GM20000 (cell line): Measurements from ENCODE around the gene SKI.

Source experiments
- DNase-seq: peaks from one replicate; pipeline ENCODE4 v3.0.0; 2012; ENCODE audit warnings: low spot score
- TF ChIP-seq, protein P1 (sequence below): IDR thresholded peaks from 2 replicates; pipeline ENCODE4 v1.5.1; 2012; ENCODE audit warnings: mild to moderate bottlenecking, control low read depth; ENCODE audit errors: extremely low read depth, missing control alignments

SKI gene

DNA sequence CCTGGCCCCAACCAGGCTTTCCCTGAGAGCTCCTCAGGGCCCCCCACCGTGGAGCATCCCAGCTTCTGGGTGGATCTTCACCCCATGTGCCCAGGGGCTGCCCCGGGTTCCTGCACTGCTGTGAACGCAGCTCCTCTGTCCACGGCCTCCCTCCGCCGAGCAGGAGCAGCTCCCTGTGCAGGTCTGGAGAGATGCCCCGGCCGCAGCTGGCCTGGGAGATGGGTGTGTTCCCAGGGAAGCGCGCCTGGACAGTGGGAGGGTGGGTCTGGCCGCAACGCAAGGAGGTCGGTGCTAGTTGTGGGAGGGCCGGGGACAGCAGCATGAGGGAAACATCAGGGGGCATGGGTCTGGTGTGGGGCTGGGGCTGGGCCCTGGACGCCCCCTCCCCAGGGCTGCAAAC is 91.9 kb downstream of the SKI start:
- TF ChIP-seq, protein P1, sequence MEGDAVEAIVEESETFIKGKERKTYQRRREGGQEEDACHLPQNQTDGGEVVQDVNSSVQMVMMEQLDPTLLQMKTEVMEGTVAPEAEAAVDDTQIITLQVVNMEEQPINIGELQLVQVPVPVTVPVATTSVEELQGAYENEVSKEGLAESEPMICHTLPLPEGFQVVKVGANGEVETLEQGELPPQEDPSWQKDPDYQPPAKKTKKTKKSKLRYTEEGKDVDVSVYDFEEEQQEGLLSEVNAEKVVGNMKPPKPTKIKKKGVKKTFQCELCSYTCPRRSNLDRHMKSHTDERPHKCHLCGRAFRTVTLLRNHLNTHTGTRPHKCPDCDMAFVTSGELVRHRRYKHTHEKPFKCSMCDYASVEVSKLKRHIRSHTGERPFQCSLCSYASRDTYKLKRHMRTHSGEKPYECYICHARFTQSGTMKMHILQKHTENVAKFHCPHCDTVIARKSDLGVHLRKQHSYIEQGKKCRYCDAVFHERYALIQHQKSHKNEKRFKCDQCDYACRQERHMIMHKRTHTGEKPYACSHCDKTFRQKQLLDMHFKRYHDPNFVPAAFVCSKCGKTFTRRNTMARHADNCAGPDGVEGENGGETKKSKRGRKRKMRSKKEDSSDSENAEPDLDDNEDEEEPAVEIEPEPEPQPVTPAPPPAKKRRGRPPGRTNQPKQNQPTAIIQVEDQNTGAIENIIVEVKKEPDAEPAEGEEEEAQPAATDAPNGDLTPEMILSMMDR: no peak
- no peak for DNase-seq

DNA sequence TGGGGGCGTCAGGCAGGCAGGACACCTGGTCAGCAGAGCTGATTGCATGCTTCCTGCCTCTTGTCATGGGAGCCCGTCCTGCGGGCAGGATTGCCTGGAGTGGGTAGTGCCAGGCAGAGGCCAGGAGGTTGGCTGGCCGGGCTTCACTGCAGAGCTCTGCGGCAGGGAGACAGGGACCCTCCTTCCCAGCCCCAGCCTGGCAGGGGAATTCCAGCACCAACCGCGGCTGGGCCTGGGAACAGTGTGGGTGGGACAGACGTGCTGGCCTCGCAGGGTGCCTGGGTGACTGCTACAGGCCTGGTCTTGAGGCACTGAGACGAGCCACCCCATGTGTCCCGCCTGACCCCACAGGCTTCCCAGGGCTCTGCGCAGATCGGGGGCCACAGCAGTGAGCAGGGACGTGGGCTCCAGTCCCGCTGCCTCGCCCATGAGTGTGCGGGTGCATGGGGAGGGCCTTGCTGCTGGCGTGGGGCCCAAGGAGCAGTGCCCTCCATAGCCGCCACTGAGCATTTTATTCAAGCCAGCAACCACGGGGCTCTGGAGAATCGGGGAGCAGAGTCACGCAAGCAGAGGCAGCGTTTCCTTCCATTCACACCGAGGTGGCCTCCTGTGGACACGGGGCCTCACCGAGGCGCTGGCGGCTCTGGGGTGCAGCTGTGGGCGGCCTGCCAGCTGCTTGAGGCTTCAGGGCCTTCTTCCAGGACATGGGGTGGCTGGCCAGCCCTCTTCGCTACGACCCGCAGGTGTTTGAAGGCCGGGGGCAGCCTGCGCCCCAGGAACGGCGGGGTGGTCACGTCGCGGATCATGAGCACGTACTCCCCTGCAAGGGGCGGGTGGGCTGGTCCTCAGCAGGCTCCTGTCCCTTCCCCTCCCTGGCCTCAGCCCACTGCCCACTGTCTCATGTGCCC is 92.9 kb downstream of the SKI start:
- no peak for DNase-seq

DNA sequence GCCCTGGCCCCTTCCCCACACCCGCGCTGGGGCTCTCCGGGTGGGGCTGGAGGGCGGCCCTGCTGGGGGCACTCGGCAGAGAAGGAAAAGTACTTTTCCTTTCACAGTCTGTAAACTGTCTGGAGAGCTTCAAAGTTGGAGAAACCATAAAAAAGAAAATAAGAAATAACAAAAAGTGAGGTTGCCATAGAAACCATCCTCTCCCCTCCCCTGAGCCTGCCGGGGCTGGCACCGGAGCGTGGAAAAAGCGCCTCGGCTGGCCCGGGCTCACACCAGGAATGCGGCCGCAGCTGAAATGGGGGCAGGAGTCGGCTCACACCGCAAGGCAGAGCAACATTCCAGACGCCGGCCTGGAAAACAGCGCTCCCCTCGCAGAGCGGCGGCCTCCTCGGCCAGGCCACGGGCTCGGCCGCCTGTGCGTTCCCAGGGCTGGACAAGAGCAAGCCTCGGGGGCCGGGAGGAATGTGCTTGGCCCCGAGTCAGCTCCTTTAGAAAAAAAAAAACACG is 94.0 kb downstream of the SKI start:
- TF ChIP-seq, protein P1: no peak
- no peak for DNase-seq

More for the DNA sequence above, 92.9 kb downstream of the SKI start:
- TF ChIP-seq, protein P1: no peak

- TF ChIP-seq, protein P1: no peak
- DNase-seq: no peak
These were observed 94.6 kb downstream of the SKI start for GRCh38 chr1:2322581-2323211.

GRCh38 chr1:2323451-2323974 is 95.4 kb downstream of the SKI start:
- no peak for DNase-seq
- TF ChIP-seq, protein P1: no peak

GRCh38 chr1:2324553-2325366 is 96.6 kb downstream of the SKI start:
- DNase-seq: no peak
- TF ChIP-seq, protein P1: no peak
